ENCODE data around the gene CNKSR3.

Gene CNKSR3

GRCh38 chr6:154513601-154514320 is 3.3 kb upstream of the CNKSR3 start:
- no peaks in the 10 kb centered on the region for H3K36me3 ChIP-seq (ENCODE audit: control insufficient read depth, insufficient read depth, low read length)
- no peak for DNase-seq
- no peak overlapping the region for H3K4me3 ChIP-seq (ENCODE audit: insufficient read depth, low read depth, low read length, poor library complexity, severe bottlenecking)
- H3K4me1 ChIP-seq (ENCODE audit: control insufficient read depth, insufficient read depth, low read length, poor library complexity, severe bottlenecking): peaks cover 11% of the 10 kb centered on the region
- H3K27me3 ChIP-seq (replicated peaks; ENCODE audit: control insufficient read depth, insufficient read depth, low read length, poor library complexity, severe bottlenecking): no peaks in the 10 kb centered on the region
- H3K9me3 ChIP-seq (ENCODE audit: control insufficient read depth, low read length): no peaks in the 10 kb centered on the region
- H3K27ac ChIP-seq (ENCODE audit: insufficient read depth, low read length, poor library complexity, severe bottlenecking): no peak overlapping the region

- H3K27ac ChIP-seq (ENCODE audit: insufficient read depth, low read length, poor library complexity, severe bottlenecking): no peak overlapping the region
- no peak for DNase-seq
- H3K4me1 ChIP-seq (ENCODE audit: control insufficient read depth, insufficient read depth, low read length, poor library complexity, severe bottlenecking): peaks cover 11% of the 10 kb centered on the region
- H3K36me3 ChIP-seq (ENCODE audit: control insufficient read depth, insufficient read depth, low read length): no peaks in the 10 kb centered on the region
- H3K4me3 ChIP-seq (ENCODE audit: insufficient read depth, low read depth, low read length, poor library complexity, severe bottlenecking): no peak overlapping the region
- no peaks in the 10 kb centered on the region for H3K9me3 ChIP-seq (ENCODE audit: control insufficient read depth, low read length)
- H3K27me3 ChIP-seq (replicated peaks; ENCODE audit: control insufficient read depth, insufficient read depth, low read length, poor library complexity, severe bottlenecking): no peaks in the 10 kb centered on the region
Measured at GRCh38 chr6:154512201-154512600, 1.7 kb upstream of the CNKSR3 start.

- Histone ChIP-seq H3K36me3 (ENCODE audit: control insufficient read depth, insufficient read depth, low read length) (no peaks in the 10 kb centered on the region), H3K27me3 (replicated peaks; ENCODE audit: control insufficient read depth, insufficient read depth, low read length, poor library complexity, severe bottlenecking) (no peaks in the 10 kb centered on the region), H3K4me1 (ENCODE audit: control insufficient read depth, insufficient read depth, low read length, poor library complexity, severe bottlenecking) (peaks cover 11% of the 10 kb centered on the region), H3K27ac (ENCODE audit: insufficient read depth, low read length, poor library complexity, severe bottlenecking) (no peak overlapping the region), H3K9me3 (ENCODE audit: control insufficient read depth, low read length) (no peaks in the 10 kb centered on the region), H3K4me3 (ENCODE audit: insufficient read depth, low read depth, low read length, poor library complexity, severe bottlenecking) (no peak overlapping the region)
- no peak for DNase-seq
Measured at GRCh38 chr6:154511791-154512190, 1.3 kb upstream of the CNKSR3 start.

- H3K36me3 ChIP-seq (ENCODE audit: control insufficient read depth, insufficient read depth, low read length): no peaks in the 10 kb centered on the region
- peak overlapping the region; percentile 39 for H3K4me3 ChIP-seq (ENCODE audit: insufficient read depth, low read depth, low read length, poor library complexity, severe bottlenecking)
- no peak for DNase-seq
- peaks cover 11% of the 10 kb centered on the region for H3K4me1 ChIP-seq (ENCODE audit: control insufficient read depth, insufficient read depth, low read length, poor library complexity, severe bottlenecking)
- no peaks in the 10 kb centered on the region for H3K9me3 ChIP-seq (ENCODE audit: control insufficient read depth, low read length)
- H3K27ac ChIP-seq (ENCODE audit: insufficient read depth, low read length, poor library complexity, severe bottlenecking): no peak overlapping the region
- H3K27me3 ChIP-seq (replicated peaks; ENCODE audit: control insufficient read depth, insufficient read depth, low read length, poor library complexity, severe bottlenecking): no peaks in the 10 kb centered on the region
Measured at GRCh38 chr6:154509421-154510143, 903 bp downstream of the CNKSR3 start.

GRCh38 chr6:154508573-154509375 is 1.7 kb downstream of the CNKSR3 start:
- Histone ChIP-seq H3K4me3 (ENCODE audit: insufficient read depth, low read depth, low read length, poor library complexity, severe bottlenecking) (no peak overlapping the region), H3K27me3 (replicated peaks; ENCODE audit: control insufficient read depth, insufficient read depth, low read length, poor library complexity, severe bottlenecking) (no peaks in the 10 kb centered on the region), H3K27ac (ENCODE audit: insufficient read depth, low read length, poor library complexity, severe bottlenecking) (no peak overlapping the region), H3K36me3 (ENCODE audit: control insufficient read depth, insufficient read depth, low read length) (no peaks in the 10 kb centered on the region), H3K4me1 (ENCODE audit: control insufficient read depth, insufficient read depth, low read length, poor library complexity, severe bottlenecking) (peaks cover 11% of the 10 kb centered on the region), H3K9me3 (ENCODE audit: control insufficient read depth, low read length) (no peaks in the 10 kb centered on the region)
- DNase-seq: no peak

GRCh38 chr6:154506991-154507898 is 3.2 kb downstream of the CNKSR3 start:
- Histone ChIP-seq H3K4me1 (ENCODE audit: control insufficient read depth, insufficient read depth, low read length, poor library complexity, severe bottlenecking) (peaks cover 11% of the 10 kb centered on the region), H3K9me3 (ENCODE audit: control insufficient read depth, low read length) (no peaks in the 10 kb centered on the region), H3K36me3 (ENCODE audit: control insufficient read depth, insufficient read depth, low read length) (no peaks in the 10 kb centered on the region), H3K27me3 (replicated peaks; ENCODE audit: control insufficient read depth, insufficient read depth, low read length, poor library complexity, severe bottlenecking) (no peaks in the 10 kb centered on the region), H3K27ac (ENCODE audit: insufficient read depth, low read length, poor library complexity, severe bottlenecking) (no peak overlapping the region), H3K4me3 (ENCODE audit: insufficient read depth, low read depth, low read length, poor library complexity, severe bottlenecking) (no peak overlapping the region)
- no peak for DNase-seq

GRCh38 chr6:154506582-154506981 is 3.9 kb downstream of the CNKSR3 start:
- Histone ChIP-seq H3K4me1 (ENCODE audit: control insufficient read depth, insufficient read depth, low read length, poor library complexity, severe bottlenecking) (peaks cover 11% of the 10 kb centered on the region), H3K36me3 (ENCODE audit: control insufficient read depth, insufficient read depth, low read length) (no peaks in the 10 kb centered on the region), H3K27me3 (replicated peaks; ENCODE audit: control insufficient read depth, insufficient read depth, low read length, poor library complexity, severe bottlenecking) (no peaks in the 10 kb centered on the region), H3K9me3 (ENCODE audit: control insufficient read depth, low read length) (no peaks in the 10 kb centered on the region), H3K27ac (ENCODE audit: insufficient read depth, low read length, poor library complexity, severe bottlenecking) (no peak overlapping the region), H3K4me3 (ENCODE audit: insufficient read depth, low read depth, low read length, poor library complexity, severe bottlenecking) (no peak overlapping the region)
- DNase-seq: no peak

- Histone ChIP-seq H3K4me3 (ENCODE audit: insufficient read depth, low read depth, low read length, poor library complexity, severe bottlenecking) (no peak overlapping the region), H3K4me1 (ENCODE audit: control insufficient read depth, insufficient read depth, low read length, poor library complexity, severe bottlenecking) (peaks cover 11% of the 10 kb centered on the region), H3K36me3 (ENCODE audit: control insufficient read depth, insufficient read depth, low read length) (no peaks in the 10 kb centered on the region), H3K27me3 (replicated peaks; ENCODE audit: control insufficient read depth, insufficient read depth, low read length, poor library complexity, severe bottlenecking) (no peaks in the 10 kb centered on the region), H3K9me3 (ENCODE audit: control insufficient read depth, low read length) (no peaks in the 10 kb centered on the region), H3K27ac (ENCODE audit: insufficient read depth, low read length, poor library complexity, severe bottlenecking) (no peak overlapping the region)
- DNase-seq: no peak
Measured at GRCh38 chr6:154506108-154506507, 4.4 kb downstream of the CNKSR3 start.

- H3K36me3 ChIP-seq (ENCODE audit: control insufficient read depth, insufficient read depth, low read length): no peaks in the 10 kb centered on the region
- no peaks in the 10 kb centered on the region for H3K9me3 ChIP-seq (ENCODE audit: control insufficient read depth, low read length)
- H3K4me1 ChIP-seq (ENCODE audit: control insufficient read depth, insufficient read depth, low read length, poor library complexity, severe bottlenecking): peaks cover 4% of the 10 kb centered on the region
- H3K4me3 ChIP-seq (ENCODE audit: insufficient read depth, low read depth, low read length, poor library complexity, severe bottlenecking): no peak overlapping the region
- no peak overlapping the region for H3K27ac ChIP-seq (ENCODE audit: insufficient read depth, low read length, poor library complexity, severe bottlenecking)
- H3K27me3 ChIP-seq (replicated peaks; ENCODE audit: control insufficient read depth, insufficient read depth, low read length, poor library complexity, severe bottlenecking): no peaks in the 10 kb centered on the region
- no peak for DNase-seq
Measured at GRCh38 chr6:154504865-154505449, 5.5 kb downstream of the CNKSR3 start.
